GM23338 (cell line): ENCODE measurements around the gene TEAD2. TPM values are rescaled to one million over a fixed set of nuclear protein-coding genes. Genes with fewer than 3 reads are reported as not detected.

Experiments
- ATAC-seq: fragments of 200-7000 bp; cut with Tn5 transposase; 3 replicates; pipeline ENCODE4 v1.9.1; 2020
- DNase-seq: peaks from one replicate; pipeline ENCODE4 v3.0.0-alpha.2; 2015; ENCODE audit warnings: low spot score
- H2AFZ ChIP-seq: fragments of 200-600 bp; sonication (generic); 2 replicates; pipeline ENCODE4 v1.8.0; 2016; ENCODE audit warnings: antibody characterized with exemption, mild to moderate bottlenecking, moderate library complexity
- H3F3A ChIP-seq: fragments of 200-600 bp; sonication (generic); replicated peaks from 2 replicates; pipeline ENCODE4 v1.8.0; 2017; ENCODE audit warnings: antibody characterized with exemption, mixed run types, low read depth
- H3K27ac ChIP-seq: fragments of 200-600 bp; sonication (generic); 2 replicates; pipeline ENCODE4 v1.6.1; 2016; ENCODE audit warnings: low read depth
- H3K27me3 ChIP-seq: fragments of 200-600 bp; sonication (generic); 2 replicates; pipeline ENCODE4 v1.8.0; 2016; ENCODE audit warnings: mild to moderate bottlenecking, mixed run types, moderate library complexity; ENCODE audit not compliant: insufficient read depth
- H3K36me3 ChIP-seq: fragments of 200-600 bp; sonication (generic); 2 replicates; pipeline ENCODE4 v1.8.0; 2016; ENCODE audit warnings: mild to moderate bottlenecking; ENCODE audit not compliant: insufficient read depth
- H3K4me1 ChIP-seq: fragments of 200-600 bp; sonication (generic); 2 replicates; pipeline ENCODE4 v1.8.0; 2016; ENCODE audit warnings: mild to moderate bottlenecking, moderate library complexity; ENCODE audit not compliant: insufficient read depth
- H3K4me2 ChIP-seq: fragments of 200-600 bp; sonication (generic); 2 replicates; pipeline ENCODE4 v1.7.1; 2017; ENCODE audit warnings: mixed run types
- H3K4me3 ChIP-seq: fragments of 200-600 bp; sonication (generic); 2 replicates; pipeline ENCODE4 v1.6.1; 2016; ENCODE audit warnings: mixed run types
- H3K79me2 ChIP-seq: fragments of 200-600 bp; sonication (generic); replicated peaks from 2 replicates; pipeline ENCODE4 v1.8.0; 2017; ENCODE audit warnings: mild to moderate bottlenecking; ENCODE audit not compliant: insufficient read depth
- H3K9me2 ChIP-seq: fragments of 200-600 bp; sonication (generic); 2 replicates; pipeline ENCODE4 v1.8.0; 2017; ENCODE audit not compliant: insufficient read depth
- H4K20me1 ChIP-seq: fragments of 200-600 bp; sonication (generic); replicated peaks from 2 replicates; pipeline ENCODE4 v1.8.0; 2017; ENCODE audit warnings: mild to moderate bottlenecking; ENCODE audit not compliant: insufficient read depth
- H3K27ac Mint-ChIP-seq: 2 replicates; pipeline ENCODE4 v1.8.0; 2020; ENCODE audit warnings: inconsistent platforms, mild to moderate bottlenecking, moderate library complexity, mixed read lengths
- H3K27me3 Mint-ChIP-seq: 3 replicates; pipeline ENCODE4 v1.8.0; 2022; ENCODE audit warnings: low read depth, mild to moderate bottlenecking, moderate library complexity, mixed read lengths, inconsistent platforms; ENCODE audit not compliant: insufficient read depth, poor library complexity
- H3K36me3 Mint-ChIP-seq: 3 replicates; pipeline ENCODE4 v1.8.0; 2021; ENCODE audit warnings: low read depth, mild to moderate bottlenecking, inconsistent platforms, moderate library complexity, mixed read lengths
- H3K4me1 Mint-ChIP-seq: 3 replicates; pipeline ENCODE4 v1.8.0; 2020; ENCODE audit warnings: mild to moderate bottlenecking, inconsistent platforms, mixed read lengths
- H3K4me3 Mint-ChIP-seq: 3 replicates; pipeline ENCODE4 v1.8.0; 2021; ENCODE audit warnings: moderate library complexity, mild to moderate bottlenecking, inconsistent platforms, mixed read lengths
- H3K9me3 Mint-ChIP-seq: 3 replicates; pipeline ENCODE4 v1.8.0; 2020; ENCODE audit warnings: moderate library complexity, mild to moderate bottlenecking, inconsistent platforms, mixed read lengths
- CREB1 ChIP-seq: fragments of 250-450 bp; sonication (Bioruptor Pico); IDR thresholded peaks from 2 replicates; pipeline ENCODE4 v1.5.0; 2020; ENCODE audit warnings: low read depth, mild to moderate bottlenecking, moderate library complexity
- EZH2phosphoT487 ChIP-seq: fragments of 200-600 bp; sonication (generic); IDR thresholded peaks from one replicate; pipeline ENCODE4 v1.8.1; 2018; ENCODE audit warnings: antibody characterized with exemption; ENCODE audit not compliant: unreplicated experiment
- JUNB ChIP-seq: IDR thresholded peaks from one replicate; pipeline ENCODE4 v1.6.1; 2016; ENCODE audit warnings: antibody characterized with exemption; ENCODE audit not compliant: unreplicated experiment
- STAT1 ChIP-seq: IDR thresholded peaks from one replicate; pipeline ENCODE4 v1.6.1; 2016; ENCODE audit warnings: antibody characterized with exemption; ENCODE audit not compliant: unreplicated experiment
- ZNF114 ChIP-seq: fragments of 250-450 bp; sonication (Bioruptor Pico); IDR thresholded peaks from 2 replicates; pipeline ENCODE4 v1.5.0; 2020; ENCODE audit warnings: mild to moderate bottlenecking, moderate library complexity
- ZNF331 ChIP-seq: fragments of 250-450 bp; sonication (Bioruptor Pico); IDR thresholded peaks from 2 replicates; pipeline ENCODE4 v1.5.0; 2020; ENCODE audit warnings: low read depth, mild to moderate bottlenecking, moderate library complexity
- polyA plus RNA-seq: library from polyadenylated mRNA; unstranded; fragments of >200 nt; fragmentation: Nextera tagmentation; extraction: Ambion mirVana; gene quantifications from 2 replicates; pipeline ENCODE4 v1.2.1, GENCODE V29; 2016
- total RNA-seq: library from RNA; depleted of rRNA; stranded (reverse); fragments of >200 nt; shearing (Covaris generic); gene quantifications from 2 replicates; pipeline ENCODE4 v1.2.3, GENCODE V29; 2014
- TF ChIP-seq, protein P1 (sequence below): fragments of 250-450 bp; sonication (Bioruptor Pico); IDR thresholded peaks from 2 replicates; pipeline ENCODE4 v1.5.0; 2020; ENCODE audit warnings: mild to moderate bottlenecking, moderate library complexity
- TF ChIP-seq, protein P2 (sequence below), 2 experiments: fragments of 200-600 bp in 1 of 2; sonication (generic) in 1 of 2; conservative IDR thresholded peaks; 2 replicates each; pipeline versions ENCODE4 v1.5.1 to v1.6.1; 2016 to 2017; ENCODE audit warnings: antibody characterized with exemption in 2 of 2, low read depth in 2 of 2, mild to moderate bottlenecking in 2 of 2, moderate library complexity in 1 of 2
- TF ChIP-seq, protein P3 (sequence below): IDR thresholded peaks from one replicate; pipeline ENCODE4 v1.6.1; 2018; ENCODE audit warnings: antibody characterized with exemption; ENCODE audit not compliant: unreplicated experiment

The TEAD2 gene
- total and polyA plus RNA-seq, 2 experiments from 2014 or later: 30.3 to 82.5 TPM

DNA sequence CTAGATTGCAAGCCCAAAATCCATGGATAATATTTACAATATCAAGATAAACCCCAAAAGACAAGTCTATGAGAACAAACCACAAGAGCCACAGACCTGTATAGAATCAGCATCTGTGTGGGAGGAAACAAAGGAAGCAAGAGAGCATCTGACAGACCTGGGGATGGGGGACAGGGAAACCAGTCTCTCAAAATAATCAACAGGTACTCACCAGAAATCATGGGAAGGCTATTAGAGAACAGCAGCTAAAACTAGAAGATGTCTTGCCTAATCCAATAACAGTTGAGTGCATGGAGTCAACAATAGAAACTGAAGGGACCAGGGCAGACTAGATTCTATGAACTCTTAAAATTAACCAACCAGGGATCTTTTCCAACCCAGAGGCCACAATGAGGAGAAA, 45.9 kb downstream of the TEAD2 start (continued):
- TF ChIP-seq, protein P1, sequence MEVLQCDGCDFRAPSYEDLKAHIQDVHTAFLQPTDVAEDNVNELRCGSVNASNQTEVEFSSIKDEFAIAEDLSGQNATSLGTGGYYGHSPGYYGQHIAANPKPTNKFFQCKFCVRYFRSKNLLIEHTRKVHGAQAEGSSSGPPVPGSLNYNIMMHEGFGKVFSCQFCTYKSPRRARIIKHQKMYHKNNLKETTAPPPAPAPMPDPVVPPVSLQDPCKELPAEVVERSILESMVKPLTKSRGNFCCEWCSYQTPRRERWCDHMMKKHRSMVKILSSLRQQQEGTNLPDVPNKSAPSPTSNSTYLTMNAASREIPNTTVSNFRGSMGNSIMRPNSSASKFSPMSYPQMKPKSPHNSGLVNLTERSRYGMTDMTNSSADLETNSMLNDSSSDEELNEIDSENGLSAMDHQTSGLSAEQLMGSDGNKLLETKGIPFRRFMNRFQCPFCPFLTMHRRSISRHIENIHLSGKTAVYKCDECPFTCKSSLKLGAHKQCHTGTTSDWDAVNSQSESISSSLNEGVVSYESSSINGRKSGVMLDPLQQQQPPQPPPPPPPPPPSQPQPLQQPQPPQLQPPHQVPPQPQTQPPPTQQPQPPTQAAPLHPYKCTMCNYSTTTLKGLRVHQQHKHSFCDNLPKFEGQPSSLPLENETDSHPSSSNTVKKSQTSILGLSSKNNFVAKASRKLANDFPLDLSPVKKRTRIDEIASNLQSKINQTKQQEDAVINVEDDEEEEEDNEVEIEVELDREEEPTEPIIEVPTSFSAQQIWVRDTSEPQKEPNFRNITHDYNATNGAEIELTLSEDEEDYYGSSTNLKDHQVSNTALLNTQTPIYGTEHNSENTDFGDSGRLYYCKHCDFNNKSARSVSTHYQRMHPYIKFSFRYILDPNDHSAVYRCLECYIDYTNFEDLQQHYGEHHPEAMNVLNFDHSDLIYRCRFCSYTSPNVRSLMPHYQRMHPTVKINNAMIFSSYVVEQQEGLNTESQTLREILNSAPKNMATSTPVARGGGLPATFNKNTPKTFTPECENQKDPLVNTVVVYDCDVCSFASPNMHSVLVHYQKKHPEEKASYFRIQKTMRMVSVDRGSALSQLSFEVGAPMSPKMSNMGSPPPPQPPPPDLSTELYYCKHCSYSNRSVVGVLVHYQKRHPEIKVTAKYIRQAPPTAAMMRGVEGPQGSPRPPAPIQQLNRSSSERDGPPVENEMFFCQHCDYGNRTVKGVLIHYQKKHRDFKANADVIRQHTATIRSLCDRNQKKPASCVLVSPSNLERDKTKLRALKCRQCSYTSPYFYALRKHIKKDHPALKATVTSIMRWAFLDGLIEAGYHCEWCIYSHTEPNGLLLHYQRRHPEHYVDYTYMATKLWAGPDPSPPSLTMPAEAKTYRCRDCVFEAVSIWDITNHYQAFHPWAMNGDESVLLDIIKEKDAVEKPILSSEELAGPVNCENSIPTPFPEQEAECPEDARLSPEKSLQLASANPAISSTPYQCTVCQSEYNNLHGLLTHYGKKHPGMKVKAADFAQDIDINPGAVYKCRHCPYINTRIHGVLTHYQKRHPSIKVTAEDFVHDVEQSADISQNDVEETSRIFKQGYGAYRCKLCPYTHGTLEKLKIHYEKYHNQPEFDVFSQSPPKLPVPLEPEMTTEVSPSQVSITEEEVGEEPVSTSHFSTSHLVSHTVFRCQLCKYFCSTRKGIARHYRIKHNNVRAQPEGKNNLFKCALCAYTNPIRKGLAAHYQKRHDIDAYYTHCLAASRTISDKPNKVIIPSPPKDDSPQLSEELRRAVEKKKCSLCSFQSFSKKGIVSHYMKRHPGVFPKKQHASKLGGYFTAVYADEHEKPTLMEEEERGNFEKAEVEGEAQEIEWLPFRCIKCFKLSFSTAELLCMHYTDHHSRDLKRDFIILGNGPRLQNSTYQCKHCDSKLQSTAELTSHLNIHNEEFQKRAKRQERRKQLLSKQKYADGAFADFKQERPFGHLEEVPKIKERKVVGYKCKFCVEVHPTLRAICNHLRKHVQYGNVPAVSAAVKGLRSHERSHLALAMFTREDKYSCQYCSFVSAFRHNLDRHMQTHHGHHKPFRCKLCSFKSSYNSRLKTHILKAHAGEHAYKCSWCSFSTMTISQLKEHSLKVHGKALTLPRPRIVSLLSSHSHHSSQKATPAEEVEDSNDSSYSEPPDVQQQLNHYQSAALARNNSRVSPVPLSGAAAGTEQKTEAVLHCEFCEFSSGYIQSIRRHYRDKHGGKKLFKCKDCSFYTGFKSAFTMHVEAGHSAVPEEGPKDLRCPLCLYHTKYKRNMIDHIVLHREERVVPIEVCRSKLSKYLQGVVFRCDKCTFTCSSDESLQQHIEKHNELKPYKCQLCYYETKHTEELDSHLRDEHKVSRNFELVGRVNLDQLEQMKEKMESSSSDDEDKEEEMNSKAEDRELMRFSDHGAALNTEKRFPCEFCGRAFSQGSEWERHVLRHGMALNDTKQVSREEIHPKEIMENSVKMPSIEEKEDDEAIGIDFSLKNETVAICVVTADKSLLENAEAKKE (CRISPR knock-in tag): no peak
- TF ChIP-seq ZNF114: no peak

DNA sequence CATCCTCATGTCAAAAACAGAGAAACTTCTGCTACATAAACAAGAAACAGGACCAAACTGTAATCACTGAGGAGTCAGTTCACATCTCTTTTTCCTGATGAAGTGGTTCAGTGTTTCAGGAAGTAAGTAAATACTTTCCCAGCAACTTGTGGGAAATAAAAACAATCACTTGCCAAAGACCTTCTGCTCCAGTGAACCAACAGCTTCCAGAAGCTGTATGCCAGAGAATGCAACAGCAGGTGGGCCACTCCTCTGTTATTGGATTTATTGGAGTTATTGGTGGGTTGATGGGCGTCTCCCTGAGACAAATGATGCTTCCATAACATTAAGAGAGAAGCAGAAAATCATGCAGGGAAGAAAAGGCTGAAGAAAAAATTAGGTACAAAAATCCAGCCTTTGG, 47.1 kb downstream of the TEAD2 start:
- Mint-ChIP-seq H3K27me3 (peaks cover 2% of the 10 kb centered on the region), H3K4me3 (no peak overlapping the region), H3K4me1 (no peaks in the 10 kb centered on the region), H3K9me3 (peaks cover 16% of the 10 kb centered on the region), H3K36me3 (peaks cover 11% of the 10 kb centered on the region), H3K27ac (no peak overlapping the region)
- Histone ChIP-seq H3K4me2 (no peak overlapping the region), H3K27ac (no peak overlapping the region), H3K27me3 (no peaks in the 10 kb centered on the region), H4K20me1 (no peaks in the 10 kb centered on the region), H3K4me3 (no peak overlapping the region), H3K36me3 (no peaks in the 10 kb centered on the region), H3K4me1 (no peaks in the 10 kb centered on the region), H3K9me2 (no peaks in the 10 kb centered on the region), H3F3A (no peaks in the 10 kb centered on the region), H3K79me2 (no peaks in the 10 kb centered on the region), H2AFZ (no peak overlapping the region)
- DNase-seq: no peak
- TF ChIP-seq JUNB: no peak
- ATAC-seq: no peak

DNA sequence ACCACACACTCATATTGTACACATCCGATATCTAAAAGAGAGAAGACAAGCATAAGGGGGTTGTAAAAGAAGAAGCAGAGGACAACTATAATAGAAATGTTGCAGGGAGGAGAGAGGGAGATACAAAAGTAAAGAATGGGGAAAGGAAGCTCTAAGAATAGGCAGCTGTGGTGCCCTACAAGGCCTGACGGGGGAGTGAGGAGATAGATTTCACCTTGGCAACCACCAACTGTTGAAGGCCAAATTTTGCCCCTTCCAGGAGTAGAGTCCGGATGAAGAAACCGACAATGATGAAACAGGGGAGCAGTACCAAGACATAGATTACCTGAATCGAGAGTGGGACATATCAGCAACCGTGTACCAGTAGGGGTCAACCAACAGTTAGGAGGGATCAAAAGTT, 53.1 kb downstream of the TEAD2 start:
- Histone ChIP-seq H3K79me2 (no peaks in the 10 kb centered on the region), H3K36me3 (no peaks in the 10 kb centered on the region), H2AFZ (no peak overlapping the region), H4K20me1 (no peaks in the 10 kb centered on the region), H3K4me3 (no peak overlapping the region), H3K27me3 (no peaks in the 10 kb centered on the region), H3F3A (no peaks in the 10 kb centered on the region), H3K4me2 (no peak overlapping the region), H3K4me1 (no peaks in the 10 kb centered on the region), H3K9me2 (no peaks in the 10 kb centered on the region), H3K27ac (no peak overlapping the region)
- DNase-seq: no peak
- peaks cover 4% of the 10 kb centered on the region; the same call in 2 of the 3 replicates for H3K36me3 Mint-ChIP-seq
- H3K4me1 Mint-ChIP-seq: no peaks in the 10 kb centered on the region
- no peak for ATAC-seq
- no peaks in the 10 kb centered on the region for H3K27me3 Mint-ChIP-seq
- peaks cover 2% of the 10 kb centered on the region; the same call in 1 of the 3 replicates for H3K9me3 Mint-ChIP-seq
- no peak overlapping the region for H3K4me3 Mint-ChIP-seq
- TF ChIP-seq, protein P2, sequence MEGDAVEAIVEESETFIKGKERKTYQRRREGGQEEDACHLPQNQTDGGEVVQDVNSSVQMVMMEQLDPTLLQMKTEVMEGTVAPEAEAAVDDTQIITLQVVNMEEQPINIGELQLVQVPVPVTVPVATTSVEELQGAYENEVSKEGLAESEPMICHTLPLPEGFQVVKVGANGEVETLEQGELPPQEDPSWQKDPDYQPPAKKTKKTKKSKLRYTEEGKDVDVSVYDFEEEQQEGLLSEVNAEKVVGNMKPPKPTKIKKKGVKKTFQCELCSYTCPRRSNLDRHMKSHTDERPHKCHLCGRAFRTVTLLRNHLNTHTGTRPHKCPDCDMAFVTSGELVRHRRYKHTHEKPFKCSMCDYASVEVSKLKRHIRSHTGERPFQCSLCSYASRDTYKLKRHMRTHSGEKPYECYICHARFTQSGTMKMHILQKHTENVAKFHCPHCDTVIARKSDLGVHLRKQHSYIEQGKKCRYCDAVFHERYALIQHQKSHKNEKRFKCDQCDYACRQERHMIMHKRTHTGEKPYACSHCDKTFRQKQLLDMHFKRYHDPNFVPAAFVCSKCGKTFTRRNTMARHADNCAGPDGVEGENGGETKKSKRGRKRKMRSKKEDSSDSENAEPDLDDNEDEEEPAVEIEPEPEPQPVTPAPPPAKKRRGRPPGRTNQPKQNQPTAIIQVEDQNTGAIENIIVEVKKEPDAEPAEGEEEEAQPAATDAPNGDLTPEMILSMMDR (conservative IDR thresholded peaks at IDR 0.05; ENCODE audit: low read depth in 2 of 2): 0 out of 4 replicates have a peak, but pooled peaks of 1 of the 2 experiments have one; percentile 7
- no peak for TF ChIP-seq CREB1
- TF ChIP-seq, protein P3, sequence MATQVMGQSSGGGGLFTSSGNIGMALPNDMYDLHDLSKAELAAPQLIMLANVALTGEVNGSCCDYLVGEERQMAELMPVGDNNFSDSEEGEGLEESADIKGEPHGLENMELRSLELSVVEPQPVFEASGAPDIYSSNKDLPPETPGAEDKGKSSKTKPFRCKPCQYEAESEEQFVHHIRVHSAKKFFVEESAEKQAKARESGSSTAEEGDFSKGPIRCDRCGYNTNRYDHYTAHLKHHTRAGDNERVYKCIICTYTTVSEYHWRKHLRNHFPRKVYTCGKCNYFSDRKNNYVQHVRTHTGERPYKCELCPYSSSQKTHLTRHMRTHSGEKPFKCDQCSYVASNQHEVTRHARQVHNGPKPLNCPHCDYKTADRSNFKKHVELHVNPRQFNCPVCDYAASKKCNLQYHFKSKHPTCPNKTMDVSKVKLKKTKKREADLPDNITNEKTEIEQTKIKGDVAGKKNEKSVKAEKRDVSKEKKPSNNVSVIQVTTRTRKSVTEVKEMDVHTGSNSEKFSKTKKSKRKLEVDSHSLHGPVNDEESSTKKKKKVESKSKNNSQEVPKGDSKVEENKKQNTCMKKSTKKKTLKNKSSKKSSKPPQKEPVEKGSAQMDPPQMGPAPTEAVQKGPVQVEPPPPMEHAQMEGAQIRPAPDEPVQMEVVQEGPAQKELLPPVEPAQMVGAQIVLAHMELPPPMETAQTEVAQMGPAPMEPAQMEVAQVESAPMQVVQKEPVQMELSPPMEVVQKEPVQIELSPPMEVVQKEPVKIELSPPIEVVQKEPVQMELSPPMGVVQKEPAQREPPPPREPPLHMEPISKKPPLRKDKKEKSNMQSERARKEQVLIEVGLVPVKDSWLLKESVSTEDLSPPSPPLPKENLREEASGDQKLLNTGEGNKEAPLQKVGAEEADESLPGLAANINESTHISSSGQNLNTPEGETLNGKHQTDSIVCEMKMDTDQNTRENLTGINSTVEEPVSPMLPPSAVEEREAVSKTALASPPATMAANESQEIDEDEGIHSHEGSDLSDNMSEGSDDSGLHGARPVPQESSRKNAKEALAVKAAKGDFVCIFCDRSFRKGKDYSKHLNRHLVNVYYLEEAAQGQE: no peak
- TF ChIP-seq JUNB: no peak
- no peak for TF ChIP-seq ZNF114
- no peak for TF ChIP-seq STAT1
- no peak for TF ChIP-seq EZH2phosphoT487
- TF ChIP-seq ZNF331 (CRISPR knock-in tag): no peak
- H3K27ac Mint-ChIP-seq: no peak overlapping the region
